ENCODE measurements around the gene ASTN1.

The ASTN1 gene

DNA sequence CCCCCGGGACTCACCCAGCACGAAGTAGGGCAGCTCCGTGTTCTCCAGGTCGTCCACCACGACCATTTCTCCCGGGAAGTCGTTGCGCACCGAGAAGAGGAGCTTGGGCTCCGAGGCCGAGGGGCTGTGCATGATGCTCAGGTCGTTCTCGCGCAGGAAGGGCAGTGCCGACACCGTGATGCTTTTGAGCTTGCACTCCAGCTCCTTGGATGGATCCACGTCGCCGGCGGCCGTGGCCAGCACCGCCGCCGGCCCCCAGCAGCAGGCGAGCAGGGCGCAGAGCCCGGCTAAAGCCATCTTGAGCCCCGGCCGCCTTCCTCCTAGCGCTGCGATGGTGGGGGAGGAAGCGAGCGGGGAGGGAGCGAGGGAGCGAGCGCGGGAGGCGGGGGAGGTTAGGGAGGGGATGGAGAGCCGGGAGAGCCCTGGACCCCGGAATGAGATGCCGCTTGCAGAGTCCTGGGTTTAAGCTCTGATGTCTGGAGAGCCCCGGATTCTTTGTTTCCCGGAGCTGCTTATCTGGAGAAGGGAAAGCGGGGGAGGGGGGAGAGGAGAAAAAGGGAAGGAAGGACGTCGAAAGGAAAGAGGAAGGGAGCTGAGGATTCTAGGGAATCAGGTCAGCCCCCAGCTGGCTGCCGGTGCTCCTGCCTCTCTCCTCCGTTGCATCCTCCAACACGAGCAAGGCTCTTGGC is at the start of gene ASTN1:
TSS of gene ASTN1 (minus strand) at position 333 of the 689 bp plus-strand sequence. CDS start at position 297, 36 bp downstream.
- DNase-seq (ENCODE audit: low read depth), result no peak

DNA sequence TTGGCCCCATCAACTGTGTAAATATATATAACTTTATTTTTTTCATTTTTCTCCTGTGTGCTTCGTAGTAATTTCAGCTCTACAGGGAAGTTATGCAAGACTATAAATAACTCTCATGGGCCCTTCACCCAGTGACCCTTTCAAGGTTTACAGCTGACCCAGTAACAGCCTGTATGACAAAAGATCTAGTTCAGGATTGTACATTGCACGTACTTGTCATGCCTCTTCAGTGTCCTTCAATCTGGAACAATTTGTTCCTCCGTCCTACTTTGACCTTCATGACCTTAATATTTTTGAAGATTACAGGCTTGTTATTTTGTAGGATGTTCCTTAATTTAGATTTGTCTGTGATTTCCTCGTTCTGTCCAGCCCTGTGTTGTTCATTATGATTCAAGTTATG is 46.7 kb upstream of the ASTN1 start:
- DNase-seq (ENCODE audit: low read depth), result no peak

DNA sequence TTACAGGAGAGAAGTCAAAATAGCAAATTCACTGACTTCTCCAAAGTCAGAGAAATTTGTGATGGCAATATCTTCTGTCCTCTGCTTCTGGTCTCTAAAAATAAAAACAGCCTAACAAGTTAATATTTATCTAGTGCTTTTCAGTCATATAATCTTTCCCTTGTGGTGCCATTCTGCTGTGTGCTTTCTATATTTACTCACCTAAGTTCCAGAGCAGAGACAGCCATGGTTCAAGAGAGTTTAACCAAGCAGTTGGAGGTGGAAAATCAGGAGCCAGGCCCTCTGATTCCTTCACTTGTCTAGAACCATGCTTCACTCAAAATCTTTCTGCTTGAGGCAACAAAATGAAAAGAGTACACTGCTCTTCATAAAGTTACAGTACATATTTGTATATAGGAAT is 45.6 kb upstream of the ASTN1 start:
- DNase-seq (ENCODE audit: low read depth), result no peak

DNA sequence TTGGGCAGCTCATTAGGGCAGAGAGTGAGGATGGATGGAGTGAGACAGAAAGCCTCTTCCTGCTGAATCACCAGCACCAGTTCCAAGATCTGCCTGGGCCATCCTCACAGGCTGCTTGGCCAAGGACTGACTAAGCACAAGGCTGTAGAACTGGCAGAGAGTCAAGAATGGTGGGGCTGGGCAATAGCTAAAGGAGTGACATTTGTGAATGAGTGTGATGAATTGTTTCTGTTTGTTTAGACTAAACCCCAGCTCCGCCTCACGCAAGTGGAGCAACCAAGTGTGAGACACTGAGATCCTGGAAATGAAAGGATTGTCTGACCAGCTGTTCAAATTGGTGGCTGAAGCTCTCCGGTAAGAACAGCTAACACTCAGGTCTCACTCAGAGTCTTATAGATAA is 44.8 kb upstream of the ASTN1 start:
- peak; percentile 4 for DNase-seq (ENCODE audit: low read depth)

DNA sequence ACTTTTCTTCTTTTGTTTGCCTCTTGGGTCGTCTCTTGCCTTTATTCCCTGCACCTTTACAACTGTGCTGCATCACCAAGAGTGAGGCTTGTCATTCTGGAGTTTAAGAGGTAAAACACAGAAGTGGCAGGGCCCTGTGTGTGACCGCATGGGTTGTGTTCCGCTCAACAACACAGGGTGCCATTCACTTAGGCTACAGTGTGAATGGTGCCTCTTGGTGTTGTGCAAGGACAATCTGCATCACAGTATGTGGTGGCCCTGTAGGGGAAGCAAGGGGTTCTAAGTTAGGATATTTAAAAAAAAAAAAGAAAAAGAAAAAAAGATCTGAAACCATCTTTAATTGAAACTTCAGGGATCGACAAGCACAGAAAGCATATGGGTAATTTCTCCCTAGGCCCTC is 44.4 kb upstream of the ASTN1 start:
- no peak for DNase-seq (ENCODE audit: low read depth)

DNA sequence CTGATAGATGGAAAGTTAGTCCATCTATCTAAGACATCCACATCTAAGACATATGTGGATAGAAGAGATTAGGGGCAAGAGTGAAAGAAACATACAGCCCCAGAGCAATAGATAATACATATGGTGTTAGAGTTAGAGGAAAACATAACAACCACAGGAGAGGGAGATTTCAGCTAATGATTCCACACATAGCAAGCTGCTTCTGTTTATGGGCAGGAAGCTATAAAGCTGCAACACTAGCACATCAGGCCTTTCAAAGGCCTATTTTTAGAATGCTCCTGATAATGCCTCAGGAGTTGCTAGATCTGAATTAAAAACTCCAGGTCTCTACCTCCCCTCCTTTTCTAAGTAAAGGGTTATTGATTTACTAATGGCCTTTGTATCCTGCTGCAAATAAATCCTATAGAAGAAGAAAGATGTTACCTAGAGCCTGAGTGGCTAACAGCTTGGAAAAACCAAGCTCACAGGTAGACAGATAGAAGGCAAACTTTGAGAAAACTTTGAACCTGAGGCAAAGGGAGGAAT is 42.4 kb upstream of the ASTN1 start:
- no peak for DNase-seq (ENCODE audit: low read depth)

DNA sequence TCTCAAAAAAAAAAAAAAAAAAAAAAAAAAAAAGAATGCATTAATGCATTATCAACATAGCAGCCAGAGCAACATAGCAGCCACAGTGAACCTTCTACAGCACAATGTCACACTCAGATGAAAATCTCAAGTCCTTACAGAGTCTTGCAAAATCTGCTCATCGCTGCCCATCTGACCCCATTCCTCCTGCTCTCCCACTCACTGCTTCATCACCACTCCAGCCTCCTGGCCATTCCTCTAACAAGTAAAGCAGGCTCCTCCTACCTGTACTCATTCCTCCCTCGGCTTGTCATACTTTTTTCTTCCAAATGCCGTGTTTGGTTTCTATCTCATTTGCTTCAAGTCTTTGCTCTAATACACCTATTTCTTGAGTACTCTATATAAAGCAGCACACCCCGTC is 35.8 kb upstream of the ASTN1 start:
- no peak for DNase-seq (ENCODE audit: low read depth)

DNA sequence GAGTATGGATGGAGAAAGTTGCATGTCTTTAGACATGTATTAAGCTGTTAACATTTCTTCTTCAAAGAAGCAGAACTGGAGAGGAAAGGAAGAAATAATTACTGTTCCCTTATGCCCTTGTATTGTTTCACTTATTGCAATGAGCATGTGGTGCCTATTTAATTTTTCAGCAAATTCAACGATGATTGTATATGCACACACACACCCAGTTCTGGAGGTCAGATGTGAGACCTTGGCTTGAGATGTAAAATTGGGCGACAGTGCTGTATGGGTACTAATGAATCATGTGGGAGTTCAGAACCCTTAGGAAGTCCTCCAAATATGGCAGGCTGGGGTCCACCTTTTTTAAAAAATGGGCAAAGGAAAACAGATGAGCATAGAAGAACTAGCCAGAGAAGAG is 33.7 kb upstream of the ASTN1 start:
- no peak for DNase-seq (ENCODE audit: low read depth)

DNA sequence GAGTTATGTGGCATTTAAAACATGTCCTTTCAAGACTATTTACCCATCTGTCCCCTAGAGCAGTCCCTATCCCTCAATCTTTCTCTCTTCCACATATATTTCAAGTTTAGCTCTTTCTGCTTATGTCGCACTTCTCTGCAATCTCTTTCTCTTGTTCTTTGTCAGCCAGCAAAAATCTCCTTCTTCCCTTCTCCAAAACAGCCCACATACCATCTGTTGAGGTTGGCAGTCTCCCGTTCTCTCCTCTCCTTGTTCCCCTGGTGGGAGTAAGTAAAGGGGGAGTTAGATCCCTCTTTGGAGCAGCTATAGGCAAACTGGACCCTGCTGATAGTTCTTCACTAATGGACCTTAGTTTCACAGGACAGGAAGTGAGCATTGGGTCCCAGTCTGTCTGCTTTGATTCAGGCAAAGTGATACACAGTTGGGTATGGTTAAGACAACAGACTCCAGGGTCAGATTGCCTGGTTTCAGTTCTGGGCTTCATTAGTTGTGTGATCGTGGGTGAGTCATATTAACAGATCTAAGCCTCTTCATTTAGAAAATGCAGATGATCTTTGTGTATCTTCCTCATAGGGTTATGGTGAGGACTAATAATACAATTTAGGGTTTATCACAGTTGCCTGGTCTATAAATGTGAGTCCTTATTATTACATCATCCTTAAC is 25.9 kb upstream of the ASTN1 start:
- DNase-seq (ENCODE audit: low read depth), result no peak

DNA sequence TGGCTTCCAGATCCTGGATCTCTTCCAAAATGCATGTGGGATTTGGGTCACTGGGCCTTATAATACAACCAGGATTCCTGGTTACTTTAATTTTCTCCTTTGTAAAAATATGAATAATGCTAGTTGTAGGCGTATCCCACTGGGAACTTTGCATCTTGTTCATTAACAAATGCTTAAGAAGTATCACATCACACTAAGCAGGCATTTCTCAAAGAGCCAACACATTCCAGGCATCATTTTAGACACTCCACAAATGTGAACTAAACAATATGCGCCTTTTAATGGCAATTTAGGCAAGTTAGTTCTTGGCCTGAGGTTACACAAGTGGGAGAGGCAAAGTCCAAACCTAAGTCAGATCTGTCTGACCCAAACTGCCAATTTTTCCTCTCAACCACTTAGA is 22.1 kb upstream of the ASTN1 start:
- DNase-seq (ENCODE audit: low read depth), result no peak

DNA sequence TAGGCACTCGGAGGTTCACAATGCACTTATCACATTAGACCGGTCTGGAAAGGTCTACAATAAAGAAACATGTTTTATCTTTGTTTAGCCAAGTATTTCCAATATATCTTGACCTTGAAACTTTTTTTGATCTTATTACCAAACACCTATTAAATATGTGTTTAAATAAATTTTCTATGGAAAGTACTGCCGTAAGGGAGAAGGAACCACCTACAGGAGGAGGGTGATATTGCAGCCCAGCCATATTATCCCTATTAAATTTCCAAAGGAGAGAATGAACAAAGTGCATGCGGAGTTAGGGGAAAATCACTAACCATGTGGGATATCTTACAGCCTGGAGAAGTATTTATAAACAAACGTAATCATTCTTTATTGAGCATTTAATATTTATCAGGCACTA is 20.7 kb upstream of the ASTN1 start:
- DNase-seq (ENCODE audit: low read depth), result no peak

DNA sequence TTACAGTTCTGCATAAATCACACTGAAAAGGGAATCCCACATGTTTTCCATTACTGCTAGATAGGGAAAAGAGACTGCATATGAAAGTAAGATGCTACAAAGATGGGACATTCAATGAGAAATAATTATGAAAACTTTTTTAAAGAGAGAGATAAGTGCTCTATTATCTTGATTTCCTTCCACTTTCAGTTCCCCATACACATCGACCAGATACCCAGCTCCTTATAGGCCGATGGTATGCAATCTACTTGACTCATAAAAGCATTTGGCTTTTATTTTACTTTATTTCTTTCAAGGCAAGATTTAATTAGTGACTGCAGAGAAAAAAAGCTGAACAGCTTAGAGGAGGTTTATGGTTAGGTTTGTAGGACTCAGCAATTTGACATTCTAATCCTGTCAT is 19.3 kb upstream of the ASTN1 start:
- DNase-seq (ENCODE audit: low read depth), result no peak

DNA sequence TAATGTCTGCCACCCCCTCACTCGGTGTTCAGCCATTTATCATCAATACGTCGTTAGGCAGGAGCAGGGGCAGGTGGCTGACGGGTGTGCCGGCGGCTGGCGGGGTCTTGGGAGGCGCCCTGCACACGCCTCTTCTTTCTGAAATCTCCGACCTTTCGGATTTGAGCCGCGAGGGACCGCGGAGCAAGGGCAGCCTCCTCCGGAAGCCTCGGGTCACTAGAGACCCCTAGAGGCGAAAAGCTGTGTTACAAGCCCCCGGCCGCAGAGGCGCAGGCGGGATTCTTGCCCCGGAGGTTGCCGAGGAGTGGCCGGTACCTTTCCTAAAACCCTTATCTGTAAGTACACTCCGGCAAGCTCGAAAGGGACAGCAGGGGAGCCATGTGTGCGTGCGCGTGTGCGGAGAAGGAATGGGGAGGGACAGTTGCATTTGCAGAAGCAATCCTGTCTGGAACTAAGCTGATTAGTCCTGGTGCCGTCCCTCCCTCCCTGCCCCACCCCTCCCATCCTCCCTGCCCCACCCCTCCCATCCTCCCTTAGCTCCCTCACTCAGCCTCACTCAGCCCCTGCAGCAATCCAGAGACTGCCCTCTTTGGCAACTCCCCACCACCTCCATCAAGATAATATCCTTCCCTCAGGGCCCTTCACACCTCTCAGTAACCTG is 17.2 kb upstream of the ASTN1 start:
- no peak for DNase-seq (ENCODE audit: low read depth)

DNA sequence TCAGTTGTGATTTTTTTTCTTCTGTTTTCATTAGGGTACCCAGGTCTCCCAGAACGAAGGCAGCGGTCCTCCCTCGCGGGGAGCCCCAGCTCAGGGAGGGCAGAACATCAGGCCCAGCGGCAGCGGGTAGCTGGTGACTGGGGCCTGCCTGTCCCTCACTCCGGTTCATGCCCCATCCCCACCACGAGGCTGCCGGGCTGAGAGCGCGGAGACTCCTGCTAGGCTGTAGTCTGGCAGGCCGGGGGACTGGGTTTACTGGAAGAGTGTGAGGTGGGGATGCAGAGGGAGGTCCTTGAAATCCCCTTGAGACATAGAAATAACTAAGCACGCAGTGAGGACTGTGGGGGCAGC is 16.7 kb upstream of the ASTN1 start:
- no peak for DNase-seq (ENCODE audit: low read depth)

DNA sequence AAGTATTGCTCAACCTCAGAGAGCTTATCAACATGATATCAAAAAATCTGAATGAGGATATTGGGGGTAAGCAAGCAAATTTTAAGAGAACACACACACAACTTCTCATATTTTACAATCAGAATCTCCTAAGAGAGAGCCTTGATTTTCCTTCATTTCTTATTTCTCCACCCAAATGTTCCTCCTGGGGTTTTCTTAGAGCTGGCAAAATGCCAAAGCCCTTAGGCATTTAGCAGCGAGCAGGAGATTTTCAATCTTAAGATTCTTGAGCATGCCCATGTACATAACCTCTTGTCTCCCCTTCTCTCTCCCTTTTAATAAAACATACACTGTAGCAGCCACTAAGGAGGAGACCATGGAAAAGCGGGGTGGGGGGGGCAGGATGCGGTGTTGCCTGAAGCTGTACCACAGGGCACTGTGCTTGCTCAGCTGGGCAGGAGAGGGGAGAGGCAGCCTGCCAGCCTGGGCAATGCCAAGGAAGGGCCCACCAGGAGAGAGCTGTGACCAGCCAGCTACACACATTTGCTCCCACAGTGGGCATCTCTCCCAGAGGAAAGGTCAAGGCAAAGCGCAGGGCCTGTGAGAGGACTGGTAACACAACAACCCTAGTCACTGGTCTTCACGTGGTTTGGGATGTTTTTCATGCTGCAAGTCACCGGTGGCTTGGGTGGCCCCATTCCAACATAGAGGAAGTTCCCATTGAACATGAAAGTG is 10.6 kb upstream of the ASTN1 start:
- no peak for DNase-seq (ENCODE audit: low read depth)

DNA sequence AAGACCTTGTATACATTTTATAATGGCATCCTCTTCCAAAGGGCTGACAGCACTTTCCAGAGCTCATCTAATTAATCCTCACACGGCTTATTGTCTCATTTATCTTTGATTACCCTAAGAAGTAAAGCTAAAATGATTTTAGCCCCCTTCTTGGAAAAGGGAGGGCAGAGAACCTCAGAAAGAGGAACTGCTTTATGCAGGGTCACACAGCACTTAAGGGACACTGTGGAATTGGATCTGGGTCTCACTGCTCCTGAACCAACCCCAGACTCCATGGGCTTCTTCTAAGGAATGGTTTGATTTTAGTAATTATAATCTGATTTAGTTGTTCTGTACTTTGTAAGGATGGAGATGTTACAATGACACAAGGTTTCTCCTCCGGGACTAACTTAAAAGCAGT is 9.5 kb upstream of the ASTN1 start:
- DNase-seq (ENCODE audit: low read depth), result no peak

DNA sequence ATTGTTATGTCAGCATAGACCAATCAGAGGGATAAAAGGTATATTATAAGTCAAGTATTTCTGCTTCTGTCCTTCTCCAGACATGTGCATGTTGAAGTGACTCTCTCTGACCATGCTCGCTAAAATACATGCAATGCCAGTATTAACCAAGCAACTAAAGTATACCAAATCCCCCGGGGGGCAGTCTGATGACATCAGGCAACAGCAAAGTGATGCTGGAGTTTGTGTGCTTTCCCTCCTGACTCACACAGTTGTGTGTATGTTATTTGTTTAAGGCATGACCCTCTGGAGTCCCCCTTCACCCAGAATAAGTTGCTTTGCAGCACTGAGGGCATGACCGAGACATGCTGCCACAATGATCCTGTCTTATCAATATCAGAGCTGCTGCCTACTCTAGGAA is 8.4 kb upstream of the ASTN1 start:
- DNase-seq (ENCODE audit: low read depth), result no peak

DNA sequence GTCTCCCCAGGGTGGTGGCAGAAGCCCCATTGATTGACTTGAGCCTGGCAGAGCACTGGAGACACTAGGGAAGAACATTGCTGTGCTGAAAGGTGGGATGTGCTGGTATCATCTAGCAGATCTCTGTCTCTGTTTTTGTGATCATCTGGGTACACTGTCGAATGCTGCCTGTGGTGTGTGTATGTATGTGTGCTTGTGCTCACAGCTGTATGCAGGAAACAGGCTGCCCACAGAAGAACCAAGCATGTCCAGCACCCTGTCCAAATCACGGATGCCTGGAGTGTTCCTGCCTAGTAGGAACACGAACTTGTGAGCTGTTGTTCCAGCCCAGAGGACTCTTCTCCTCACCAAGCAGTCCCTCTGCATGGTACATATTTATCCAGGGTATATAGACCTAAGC is 7.8 kb upstream of the ASTN1 start:
- no peak for DNase-seq (ENCODE audit: low read depth)

DNA sequence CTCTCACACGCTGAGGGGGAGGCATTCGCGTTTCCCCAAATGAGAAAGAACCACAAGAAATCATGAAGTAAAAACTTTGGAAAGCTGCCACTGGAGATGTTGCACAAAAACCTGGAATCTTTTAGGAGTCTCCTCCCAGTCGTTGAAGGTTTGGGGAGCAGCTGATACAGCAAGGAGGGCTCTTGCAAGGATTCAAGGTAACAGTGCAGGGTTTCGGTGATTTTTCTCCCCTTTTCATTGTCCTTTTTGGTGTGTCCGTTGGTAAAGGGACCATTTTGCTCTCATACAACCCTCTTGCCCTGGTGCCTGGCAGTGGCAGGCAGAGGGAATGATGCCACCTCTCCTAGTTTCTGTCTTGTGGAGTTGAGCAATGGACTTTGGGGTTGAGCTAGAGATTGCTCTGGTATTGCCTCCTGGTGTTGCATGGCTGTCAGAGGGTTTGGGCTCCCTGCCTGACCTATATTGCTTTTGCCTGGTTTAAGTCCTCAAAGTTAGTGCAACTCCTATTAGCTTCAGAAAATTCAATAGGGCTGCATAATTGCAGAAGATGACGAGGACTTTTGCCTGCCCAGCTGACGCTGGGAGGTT is 7.1 kb upstream of the ASTN1 start:
- DNase-seq (ENCODE audit: low read depth), result no peak

DNA sequence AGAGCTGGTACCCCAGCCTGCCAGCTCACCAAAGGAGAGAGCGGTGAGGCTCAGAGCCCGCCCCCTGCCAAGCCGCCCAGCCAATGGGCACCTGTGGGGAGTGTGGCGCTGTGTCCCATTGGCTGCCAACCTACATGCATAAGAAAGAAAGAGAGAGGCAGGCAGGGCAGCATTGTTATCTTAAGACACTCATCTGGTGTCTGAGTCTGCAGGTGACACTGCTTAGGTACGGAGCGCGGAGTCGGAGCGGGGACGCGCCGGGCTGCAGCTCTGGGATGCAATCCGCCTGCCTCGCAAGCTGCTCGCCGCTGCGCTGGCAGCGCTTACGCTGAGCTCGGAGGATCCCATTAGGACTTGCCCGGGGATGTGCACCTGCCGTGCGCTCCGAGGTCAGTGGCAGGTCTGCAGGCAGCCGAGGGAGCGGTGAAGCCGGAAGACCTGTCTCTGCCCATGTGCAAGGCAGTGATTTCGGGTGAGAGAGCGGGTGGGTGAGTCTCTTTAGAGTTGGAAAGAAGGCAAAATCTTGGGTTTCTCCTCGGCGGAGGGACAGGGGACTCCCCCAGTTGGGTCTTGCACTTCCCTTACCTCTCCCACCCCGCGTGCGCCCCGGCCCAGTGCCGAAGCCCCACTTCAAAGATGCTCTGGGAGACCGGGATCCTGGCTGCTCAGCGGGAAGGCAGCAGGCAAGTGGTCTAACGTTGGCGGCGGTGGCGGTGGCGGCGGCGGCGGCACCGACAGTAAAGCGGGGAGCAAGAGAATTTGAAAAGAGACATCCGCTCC is 6.4 kb upstream of the ASTN1 start, which contains the start of gene BRINP2:
TSS of gene BRINP2 (plus strand) at position 203 of the 780 bp plus-strand sequence. CDS start 58,919 bp downstream, outside the sequence.
- no peak for DNase-seq (ENCODE audit: low read depth)

DNA sequence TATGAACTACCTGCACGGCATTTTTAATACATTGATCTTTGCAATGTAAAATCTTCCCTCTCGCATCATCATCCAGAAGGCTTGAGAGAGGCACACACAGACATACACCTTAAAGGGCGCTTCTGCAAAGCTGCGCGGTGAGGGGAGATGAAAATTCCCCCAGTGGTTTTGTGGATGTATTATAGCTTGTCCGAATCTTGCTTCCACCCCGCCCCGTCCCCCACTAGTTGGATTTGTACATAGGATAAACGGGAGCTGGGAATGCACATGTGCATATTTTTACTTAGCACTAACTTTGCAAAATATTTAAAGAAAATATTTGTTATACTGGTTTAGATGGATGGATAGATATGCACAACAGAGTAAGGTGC is 542 bp upstream of the ASTN1 start:
- no peak for DNase-seq (ENCODE audit: low read depth)
